Peyer's patch (tissue), 4 donors: ENCODE results near the gene RNU11.

ENCODE experiments used
- POLR2A ChIP-seq, 2 donors: fragments of 450-650 bp; IDR thresholded peaks; one replicate each; pipeline ENCODE4 v1.5.1; 2017; ENCODE audit warnings: antibody characterized with exemption in 2 of 2, mild to moderate bottlenecking in 2 of 2, moderate library complexity in 2 of 2
- TF ChIP-seq, protein P1 (sequence below), 6 experiments: fragments of 450-650 bp in 4 of 6; fragments of 200-600 bp in 2 of 6; sonication (generic) in 1 of 6; IDR thresholded peaks; one replicate each; pipeline ENCODE4 v1.5.1; 2017 to 2019; ENCODE audit warnings: antibody characterized with exemption in 6 of 6, mild to moderate bottlenecking in 3 of 6, moderate library complexity in 1 of 6

GRCh38 chr1:28604411-28604810, 44.0 kb upstream of the RNU11 start:
- TF ChIP-seq POLR2A (IDR thresholded peaks at IDR 0.05): no peak
- TF ChIP-seq, protein P1, sequence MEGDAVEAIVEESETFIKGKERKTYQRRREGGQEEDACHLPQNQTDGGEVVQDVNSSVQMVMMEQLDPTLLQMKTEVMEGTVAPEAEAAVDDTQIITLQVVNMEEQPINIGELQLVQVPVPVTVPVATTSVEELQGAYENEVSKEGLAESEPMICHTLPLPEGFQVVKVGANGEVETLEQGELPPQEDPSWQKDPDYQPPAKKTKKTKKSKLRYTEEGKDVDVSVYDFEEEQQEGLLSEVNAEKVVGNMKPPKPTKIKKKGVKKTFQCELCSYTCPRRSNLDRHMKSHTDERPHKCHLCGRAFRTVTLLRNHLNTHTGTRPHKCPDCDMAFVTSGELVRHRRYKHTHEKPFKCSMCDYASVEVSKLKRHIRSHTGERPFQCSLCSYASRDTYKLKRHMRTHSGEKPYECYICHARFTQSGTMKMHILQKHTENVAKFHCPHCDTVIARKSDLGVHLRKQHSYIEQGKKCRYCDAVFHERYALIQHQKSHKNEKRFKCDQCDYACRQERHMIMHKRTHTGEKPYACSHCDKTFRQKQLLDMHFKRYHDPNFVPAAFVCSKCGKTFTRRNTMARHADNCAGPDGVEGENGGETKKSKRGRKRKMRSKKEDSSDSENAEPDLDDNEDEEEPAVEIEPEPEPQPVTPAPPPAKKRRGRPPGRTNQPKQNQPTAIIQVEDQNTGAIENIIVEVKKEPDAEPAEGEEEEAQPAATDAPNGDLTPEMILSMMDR (IDR thresholded peaks at IDR 0.05): no peak
